ENCODE measurements around the gene FAM240B.

DNA sequence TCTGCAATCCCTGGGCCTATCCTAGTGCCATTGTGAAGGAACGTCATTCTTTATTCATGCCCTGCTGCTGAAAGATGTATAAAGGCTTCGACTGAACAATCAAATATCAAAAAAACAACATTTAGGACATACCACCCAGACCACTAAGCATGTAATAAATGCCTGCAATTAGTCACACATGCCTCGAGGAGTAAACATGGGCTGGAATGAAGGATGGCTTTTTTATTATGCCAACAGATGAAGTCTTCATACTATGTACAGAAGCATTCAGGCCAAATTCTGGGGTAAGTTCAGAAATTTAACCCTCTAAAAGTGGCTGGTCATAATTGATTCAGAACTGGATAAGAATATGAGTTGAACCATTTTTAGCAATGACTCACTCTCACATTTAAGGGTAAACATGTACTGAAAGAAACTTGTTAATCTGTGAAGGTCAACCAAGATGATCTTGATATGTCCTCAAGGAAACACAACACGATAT, 38.1 kb downstream of the FAM240B start:
- TF ChIP-seq, protein P1, sequence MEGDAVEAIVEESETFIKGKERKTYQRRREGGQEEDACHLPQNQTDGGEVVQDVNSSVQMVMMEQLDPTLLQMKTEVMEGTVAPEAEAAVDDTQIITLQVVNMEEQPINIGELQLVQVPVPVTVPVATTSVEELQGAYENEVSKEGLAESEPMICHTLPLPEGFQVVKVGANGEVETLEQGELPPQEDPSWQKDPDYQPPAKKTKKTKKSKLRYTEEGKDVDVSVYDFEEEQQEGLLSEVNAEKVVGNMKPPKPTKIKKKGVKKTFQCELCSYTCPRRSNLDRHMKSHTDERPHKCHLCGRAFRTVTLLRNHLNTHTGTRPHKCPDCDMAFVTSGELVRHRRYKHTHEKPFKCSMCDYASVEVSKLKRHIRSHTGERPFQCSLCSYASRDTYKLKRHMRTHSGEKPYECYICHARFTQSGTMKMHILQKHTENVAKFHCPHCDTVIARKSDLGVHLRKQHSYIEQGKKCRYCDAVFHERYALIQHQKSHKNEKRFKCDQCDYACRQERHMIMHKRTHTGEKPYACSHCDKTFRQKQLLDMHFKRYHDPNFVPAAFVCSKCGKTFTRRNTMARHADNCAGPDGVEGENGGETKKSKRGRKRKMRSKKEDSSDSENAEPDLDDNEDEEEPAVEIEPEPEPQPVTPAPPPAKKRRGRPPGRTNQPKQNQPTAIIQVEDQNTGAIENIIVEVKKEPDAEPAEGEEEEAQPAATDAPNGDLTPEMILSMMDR (IDR thresholded peaks at IDR 0.05), result no peak
- no peak for TF ChIP-seq POLR2A (IDR thresholded peaks at IDR 0.05)
- no peak for TF ChIP-seq POLR2AphosphoS5 (IDR thresholded peaks at IDR 0.05)

Measured in breast epithelium (tissue), 3 donors.